Measurements from ENCODE around the gene NAV3. TPM values are rescaled to one million over a fixed set of nuclear protein-coding genes. Genes with fewer than 3 reads are reported as not detected.

Gene NAV3
- total RNA-seq, 4 donors from 2014 or later, result 32.0 to 60.5 (median 35.8) TPM

- no peak for TF ChIP-seq POLR2A (IDR thresholded peaks at IDR 0.05)
- no peak for TF ChIP-seq EP300 (IDR thresholded peaks at IDR 0.05)
- TF ChIP-seq CTCF (IDR thresholded peaks at IDR 0.05), result no peak
- no peak for DNase-seq (ENCODE audit: low spot score in 2 of 2)
- WGBS, 2 donors, result 77 to 81% methylated on average over 3 of the region's 3 CpGs
- H3K4me3 ChIP-seq, result no peak overlapping the region
- H3K27me3 ChIP-seq, result no peaks in the 10 kb centered on the region
- H3K4me1 ChIP-seq, result no peaks in the 10 kb centered on the region
- no peaks in the 10 kb centered on the region for H3K36me3 ChIP-seq
- H3K27ac ChIP-seq, result no peak overlapping the region
- no peaks in the 10 kb centered on the region for H3K9me3 ChIP-seq
Measured at GRCh38 chr12:77918046-77918445, 87.4 kb downstream of the NAV3 start.

GRCh38 chr12:77919450-77919849 is 88.8 kb downstream of the NAV3 start:
- no peak for DNase-seq (ENCODE audit: low spot score in 2 of 2)
- 83 to 84% methylated on average over 3 of the region's 3 CpGs for WGBS, 2 donors
- Histone ChIP-seq H3K27ac (no peak overlapping the region), H3K9me3 (no peaks in the 10 kb centered on the region), H3K36me3 (no peaks in the 10 kb centered on the region), H3K4me1 (no peaks in the 10 kb centered on the region), H3K4me3 (no peak overlapping the region), H3K27me3 (no peaks in the 10 kb centered on the region)
- TF ChIP-seq EP300 (IDR thresholded peaks at IDR 0.05), result no peak
- no peak for TF ChIP-seq POLR2A (IDR thresholded peaks at IDR 0.05)
- no peak for TF ChIP-seq CTCF (IDR thresholded peaks at IDR 0.05)

- Histone ChIP-seq H3K36me3 (no peaks in the 10 kb centered on the region), H3K9me3 (no peaks in the 10 kb centered on the region), H3K4me1 (peaks cover 0 to 11% (median 0%) of the 10 kb centered on the region in 4 donors), H3K4me3 (no peak overlapping the region), H3K27ac (no peak overlapping the region), H3K27me3 (no peaks in the 10 kb centered on the region)
- DNase-seq (ENCODE audit: low spot score in 2 of 2), result no peak
- TF ChIP-seq POLR2A (IDR thresholded peaks at IDR 0.05) (no peak), CTCF (IDR thresholded peaks at IDR 0.05) (no peak), EP300 (IDR thresholded peaks at IDR 0.05) (no peak)
- WGBS, 2 donors, result 57 to 67% methylated on average over 1 of the region's 1 CpG
Measured at GRCh38 chr12:77923882-77924281, 93.2 kb downstream of the NAV3 start.

- TF ChIP-seq POLR2A (IDR thresholded peaks at IDR 0.05) (no peak), CTCF (IDR thresholded peaks at IDR 0.05) (no peak), EP300 (IDR thresholded peaks at IDR 0.05) (no peak)
- Histone ChIP-seq H3K4me3 (no peak overlapping the region), H3K27me3 (no peaks in the 10 kb centered on the region), H3K27ac (no peak overlapping the region), H3K36me3 (no peaks in the 10 kb centered on the region), H3K4me1 (peaks cover 0 to 11% (median 0%) of the 10 kb centered on the region in 4 donors), H3K9me3 (no peaks in the 10 kb centered on the region)
- no peak for DNase-seq (ENCODE audit: low spot score in 2 of 2)
- 85 to 92% methylated on average over 2 of the region's 2 CpGs for WGBS, 2 donors
Measured at GRCh38 chr12:77924703-77925102, 94.0 kb downstream of the NAV3 start.

GRCh38 chr12:77925536-77926108 is 94.9 kb downstream of the NAV3 start:
- 1 to 4% methylated on average over 6 of the region's 6 CpGs for WGBS, 2 donors
- H3K27ac ChIP-seq, result no peak overlapping the region
- H3K36me3 ChIP-seq, result no peaks in the 10 kb centered on the region
- H3K27me3 ChIP-seq, result no peaks in the 10 kb centered on the region
- peak; percentile 34 to 66 for DNase-seq (ENCODE audit: low spot score in 2 of 2)
- TF ChIP-seq POLR2A (IDR thresholded peaks at IDR 0.05), result no peak
- peak; percentile 72 to 89 (median 85) for TF ChIP-seq CTCF (IDR thresholded peaks at IDR 0.05)
- no peak for TF ChIP-seq EP300 (IDR thresholded peaks at IDR 0.05)
- peaks cover 0 to 11% (median 0%) of the 10 kb centered on the region in 4 donors for H3K4me1 ChIP-seq
- peak overlapping the region in 1 of 4 donors; percentile 21 for H3K4me3 ChIP-seq
- H3K9me3 ChIP-seq, result no peaks in the 10 kb centered on the region
